HG03354 (cell line): ENCODE data around the gene PRSS21.

ENCODE experiments used
- ATAC-seq: cut with Tn5 transposase; IDR thresholded peaks from one replicate; pipeline ENCODE4 v1.9.1; 2021; ENCODE audit warnings: mild to moderate bottlenecking; ENCODE audit not compliant: unreplicated experiment, poor library complexity, severe bottlenecking

The PRSS21 gene

DNA sequence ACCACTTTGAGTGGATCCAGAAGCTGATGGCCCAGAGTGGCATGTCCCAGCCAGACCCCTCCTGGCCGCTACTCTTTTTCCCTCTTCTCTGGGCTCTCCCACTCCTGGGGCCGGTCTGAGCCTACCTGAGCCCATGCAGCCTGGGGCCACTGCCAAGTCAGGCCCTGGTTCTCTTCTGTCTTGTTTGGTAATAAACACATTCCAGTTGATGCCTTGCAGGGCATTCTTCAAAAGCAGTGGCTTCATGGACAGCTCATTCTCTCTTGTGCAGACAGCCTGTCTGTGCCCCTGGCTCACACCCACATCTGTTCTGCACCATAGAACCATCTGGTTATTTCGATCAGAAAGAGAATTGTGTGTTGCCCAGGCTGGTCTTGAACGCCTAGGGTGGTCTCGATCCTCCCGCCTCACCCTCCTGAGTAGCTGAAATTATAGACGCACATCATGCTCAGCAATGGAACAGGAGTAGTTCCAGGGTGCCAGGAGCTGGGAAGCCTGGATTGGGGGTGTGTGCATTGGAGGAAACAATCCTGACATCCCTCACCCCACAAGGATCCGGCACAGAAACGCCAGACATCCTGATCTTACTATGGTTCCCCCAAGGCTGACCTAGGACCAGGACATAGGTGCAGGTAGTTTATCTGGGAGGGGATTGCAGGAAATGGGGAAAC, 4.6 kb downstream of the PRSS21 start:
- no peak for ATAC-seq

DNA sequence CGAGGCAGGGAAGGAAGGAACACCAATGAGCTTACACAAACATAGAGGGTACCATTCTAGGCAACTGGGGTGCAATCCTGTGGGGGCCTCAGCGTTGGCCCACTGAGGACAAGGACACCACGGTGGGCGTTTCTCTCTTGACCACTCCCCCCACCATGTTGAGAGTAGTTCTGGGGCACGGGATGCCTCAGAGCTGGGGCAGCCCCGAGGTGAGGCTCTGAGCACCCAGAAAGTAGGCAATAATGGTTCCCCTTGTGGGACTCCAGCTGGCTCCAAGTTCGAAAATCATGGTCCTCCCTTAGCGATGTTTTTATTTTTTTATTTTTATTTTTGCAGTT, 5.1 kb downstream of the PRSS21 start:
- no peak for ATAC-seq

DNA sequence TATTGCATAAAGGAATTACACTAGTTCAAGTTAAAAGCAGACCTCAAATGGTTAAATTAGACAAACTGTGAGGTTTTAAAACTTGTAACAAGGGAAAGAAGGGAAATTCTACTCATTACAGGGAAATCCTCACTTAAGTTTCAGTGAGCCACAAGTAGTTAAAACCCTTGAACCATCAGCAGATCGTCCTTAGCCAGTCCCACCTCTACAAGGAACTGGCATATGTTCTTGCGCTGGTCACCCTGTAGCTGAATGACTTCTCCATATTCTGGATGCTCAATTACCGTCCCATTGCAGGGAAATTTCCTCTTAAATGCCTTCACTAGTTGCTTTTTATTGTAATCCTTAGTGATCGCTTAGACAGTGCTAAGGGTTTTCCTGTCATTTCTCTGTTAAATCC, 5.5 kb downstream of the PRSS21 start:
- ATAC-seq: no peak

DNA sequence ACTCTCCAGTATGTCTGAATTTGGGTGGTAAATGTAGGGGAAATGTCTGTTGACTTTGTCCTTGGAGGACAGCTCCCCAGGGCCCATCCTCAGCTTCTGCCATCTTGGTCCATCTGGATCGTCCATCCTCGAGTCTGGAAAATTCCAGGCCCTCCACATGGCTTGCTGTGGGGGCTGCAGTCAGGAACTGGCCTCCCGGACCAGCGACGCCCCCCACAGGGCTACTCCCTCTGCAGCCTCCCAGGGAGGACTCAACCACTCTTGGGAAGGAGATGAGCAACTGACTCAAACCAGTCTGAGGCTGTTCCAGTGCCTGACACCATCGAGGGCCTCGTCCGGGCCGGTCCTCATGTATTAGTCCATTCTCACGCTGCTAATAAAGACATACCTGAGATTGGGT, 7.6 kb downstream of the PRSS21 start:
- ATAC-seq: no peak

DNA sequence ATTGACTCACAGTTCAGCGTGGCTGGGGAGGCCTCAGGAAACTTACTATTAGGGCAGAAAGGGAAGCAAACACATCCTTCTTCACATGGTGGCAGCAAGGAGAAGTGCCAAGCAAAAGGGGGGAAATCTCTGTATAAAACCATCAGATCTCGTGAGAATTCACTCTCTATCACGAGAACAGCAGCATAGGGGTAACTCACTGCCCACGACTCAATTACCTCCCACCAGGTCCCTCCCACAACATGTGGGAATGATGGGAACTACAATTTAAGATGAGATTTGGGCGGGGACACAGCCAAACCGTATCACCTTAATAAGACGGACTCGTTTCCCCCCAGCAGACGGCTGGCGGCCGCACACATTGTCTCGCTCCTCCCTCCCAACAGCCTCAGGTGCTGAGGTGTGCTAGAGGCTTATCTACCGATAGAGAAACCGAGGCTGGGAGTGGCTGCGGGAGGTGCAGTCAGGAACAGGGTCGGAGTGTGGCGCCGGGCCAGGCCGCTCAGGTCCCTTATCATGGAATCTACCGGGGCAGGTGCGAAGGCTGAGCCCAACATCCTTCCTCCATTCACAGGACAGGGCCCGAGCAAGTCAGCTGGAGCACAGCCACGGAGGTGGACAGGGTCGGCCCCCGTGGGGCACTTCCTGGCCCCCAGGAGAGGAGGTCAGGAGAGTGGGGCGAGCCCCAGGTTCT, 8.2 kb downstream of the PRSS21 start:
- no peak for ATAC-seq

DNA sequence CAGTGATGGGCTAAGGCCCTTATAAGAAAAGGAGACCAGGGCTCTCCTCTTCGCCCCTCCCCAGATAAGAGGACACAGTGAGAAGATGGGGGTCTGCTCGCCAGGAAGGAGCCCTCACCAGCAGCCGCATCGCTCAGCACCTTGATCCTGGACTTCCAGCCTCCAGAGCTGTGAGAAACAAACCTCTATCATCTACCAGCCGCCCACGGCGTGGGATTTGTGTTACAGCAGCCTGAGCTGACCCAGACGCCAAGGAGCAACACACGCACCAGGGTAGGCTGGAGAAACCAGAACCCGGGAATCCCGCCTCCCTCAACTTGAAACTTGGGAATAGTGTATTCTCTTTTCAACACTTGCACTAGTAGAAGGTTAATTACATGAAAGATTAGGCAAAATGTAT, 8.9 kb downstream of the PRSS21 start:
- ATAC-seq: no peak

DNA sequence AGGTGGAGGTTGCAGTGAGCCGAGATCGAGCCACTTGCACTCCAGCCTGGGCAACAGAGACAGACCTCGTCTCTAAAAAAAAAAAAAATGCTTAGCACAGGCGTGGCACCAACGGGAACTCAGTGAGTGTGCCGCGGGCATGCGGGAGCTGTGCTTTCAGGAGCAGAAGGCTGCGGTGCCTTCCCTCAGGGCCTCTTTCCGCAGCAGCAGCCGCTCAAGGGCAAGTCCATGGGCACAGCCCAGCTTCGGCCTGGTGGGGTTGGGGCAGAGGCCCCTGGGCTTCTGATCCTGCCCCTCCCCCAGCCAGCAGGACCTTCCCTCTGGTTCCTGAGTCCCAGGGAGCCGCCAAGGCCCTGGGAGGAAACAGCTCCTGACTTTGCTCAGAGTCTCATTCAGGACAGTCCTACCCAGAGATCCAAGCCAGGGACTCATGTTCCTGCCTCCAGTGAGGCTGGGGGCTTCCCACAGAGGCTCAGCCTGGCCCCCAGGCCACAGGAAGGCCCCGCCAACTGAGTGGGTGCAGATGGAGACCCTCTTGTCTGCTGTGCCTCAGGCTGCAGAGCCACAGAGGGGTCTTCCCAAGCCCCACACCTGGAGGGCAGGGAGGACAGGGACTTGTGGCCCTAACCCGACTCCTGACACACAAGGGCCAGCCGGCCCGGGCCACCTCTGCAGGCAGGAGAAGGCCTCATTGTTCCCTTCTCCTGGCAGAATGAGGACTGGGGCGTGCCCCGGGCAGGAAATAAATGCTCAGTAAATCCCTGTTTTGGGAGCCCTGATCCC, 9.7 kb downstream of the PRSS21 start:
- ATAC-seq: no peak

DNA sequence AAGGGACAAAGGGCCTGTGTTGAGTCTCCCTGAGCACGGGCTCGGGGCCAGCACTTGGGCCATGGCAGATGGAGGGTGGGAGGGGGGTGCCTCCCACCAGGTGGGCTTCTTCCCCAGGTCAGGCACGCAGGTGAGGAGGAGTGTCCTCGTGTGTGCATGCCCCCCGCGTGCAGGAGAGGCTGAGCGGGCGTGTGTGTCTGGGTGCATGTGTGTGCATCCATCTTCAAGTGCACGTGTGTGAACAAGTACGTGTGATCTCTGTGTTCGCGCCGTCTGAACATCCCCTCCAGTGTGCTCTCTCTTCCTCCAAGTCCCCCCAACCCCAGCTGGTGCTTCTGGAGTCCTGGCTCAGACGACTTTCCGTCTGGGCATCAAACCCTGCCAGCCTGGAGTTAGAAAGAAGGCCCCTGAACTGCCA, 10.3 kb downstream of the PRSS21 start:
- no peak for ATAC-seq

DNA sequence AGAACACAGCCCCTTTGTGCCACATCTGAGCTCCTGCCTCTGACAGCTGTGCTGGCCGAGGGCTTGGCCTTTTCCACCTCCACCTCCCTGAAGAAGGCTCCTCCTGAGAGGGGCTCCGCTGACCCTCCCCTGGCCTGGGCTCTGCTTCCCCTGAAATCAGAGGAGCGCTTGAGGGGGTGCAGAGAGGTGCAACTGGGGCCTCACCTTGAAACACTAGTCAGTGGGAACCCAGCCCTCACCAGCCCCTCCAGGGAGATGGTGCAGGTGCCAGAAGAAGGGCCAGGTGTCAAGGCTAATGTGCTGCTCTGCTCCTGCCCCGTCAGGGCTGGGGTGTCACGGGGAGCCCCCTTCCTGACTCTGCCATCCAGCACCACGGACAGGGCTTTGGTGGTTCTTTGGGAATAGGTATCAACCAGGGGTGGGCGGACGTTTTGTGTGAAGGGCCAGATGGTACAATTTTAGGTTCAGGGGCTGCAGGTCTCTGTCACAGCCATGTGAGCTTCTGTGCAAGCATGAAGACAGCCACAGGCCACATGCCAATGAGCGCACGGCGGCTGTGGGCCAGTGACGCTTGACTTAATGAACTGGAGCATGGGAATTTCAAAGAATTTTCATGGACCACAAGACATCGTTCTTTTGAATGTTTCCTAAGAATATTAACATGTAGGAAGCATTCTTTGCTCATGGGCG, 10.9 kb downstream of the PRSS21 start:
- ATAC-seq: no peak

DNA sequence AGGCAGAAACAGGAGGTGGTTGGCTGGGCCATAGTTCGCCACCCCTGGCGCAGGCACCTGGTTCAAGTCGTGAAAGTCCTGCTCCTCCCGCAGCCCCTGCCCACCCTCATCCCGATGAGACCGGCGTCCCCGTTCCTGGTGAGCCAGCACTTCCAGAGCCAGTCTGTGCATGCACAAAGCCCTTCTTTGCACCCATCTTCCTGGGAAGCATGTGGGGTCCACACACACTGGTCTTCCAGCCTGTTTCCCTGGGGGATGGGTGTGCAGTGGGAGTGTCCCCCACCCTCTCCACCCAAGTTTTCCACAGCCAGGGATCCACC, 11.4 kb downstream of the PRSS21 start:
- ATAC-seq: no peak

DNA sequence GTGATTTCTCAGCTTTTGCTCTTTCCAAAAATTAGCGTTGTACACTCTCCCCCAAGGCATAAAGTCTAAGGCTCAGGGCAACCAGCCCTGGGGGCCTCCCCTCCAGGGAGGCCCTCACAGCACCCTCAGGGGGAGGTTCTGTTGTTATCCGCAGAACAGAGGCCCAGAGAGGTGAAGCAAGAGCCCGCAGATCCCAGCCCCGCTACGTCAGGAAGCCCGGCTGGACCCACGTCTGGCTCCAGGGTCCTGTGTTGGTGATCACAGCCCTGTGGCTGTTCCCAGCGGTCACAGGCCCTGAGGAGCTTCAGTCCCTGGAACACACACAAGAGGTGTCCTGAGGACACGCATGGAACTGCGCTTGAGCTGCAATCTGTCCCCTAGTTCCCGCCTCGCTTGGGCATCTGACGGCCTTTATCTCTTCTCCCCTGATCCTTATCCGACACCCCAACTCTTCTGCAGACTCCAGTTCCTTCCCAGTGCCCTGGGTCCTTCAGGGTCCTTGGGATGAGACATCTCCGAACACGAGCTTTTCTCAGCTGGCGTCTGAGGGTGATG, 11.9 kb downstream of the PRSS21 start:
- ATAC-seq: no peak

DNA sequence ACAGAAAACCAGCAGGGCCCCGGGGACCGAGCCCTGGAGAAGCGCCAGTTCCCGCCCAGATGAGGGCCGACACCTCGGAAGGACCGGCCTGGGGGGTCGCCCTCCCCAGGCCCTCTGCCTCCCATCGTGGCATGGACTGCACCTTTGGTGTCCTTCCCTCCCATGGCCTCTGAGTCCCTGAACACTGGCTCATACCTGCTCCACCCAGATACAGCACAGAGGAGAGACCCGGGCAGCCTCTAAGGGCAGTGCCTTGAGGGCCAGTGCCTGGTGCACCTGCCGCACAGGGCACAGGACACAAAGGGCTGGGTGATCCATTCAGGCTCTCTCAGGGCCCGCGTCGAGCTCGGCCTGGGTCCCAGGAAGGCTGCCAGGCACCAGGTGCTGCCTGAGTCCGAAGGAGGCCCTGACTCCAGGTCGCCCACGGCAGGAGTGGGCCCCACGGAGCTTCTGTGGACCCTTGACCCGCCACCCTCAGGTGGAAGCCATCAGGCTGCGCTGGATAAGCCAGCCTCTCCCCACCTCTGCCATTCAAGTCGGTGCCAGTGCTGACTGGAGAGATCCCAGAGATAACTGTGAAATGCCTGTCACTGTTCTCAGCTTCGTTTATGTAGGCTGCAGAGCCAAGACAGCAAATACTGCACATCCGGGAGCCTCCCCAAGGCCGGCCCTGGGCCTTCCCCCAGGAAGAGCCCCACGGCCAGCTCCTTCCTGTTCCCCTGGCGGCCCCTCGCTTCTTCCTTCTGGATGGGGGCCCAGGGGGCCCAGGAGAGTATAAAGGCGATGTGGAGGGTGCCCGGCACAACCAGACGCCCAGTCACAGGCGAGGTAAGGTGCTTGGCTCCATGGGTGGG, 12.7 kb downstream of the PRSS21 start, which contains the start of gene ZG16B:
TSS of gene ZG16B (plus strand) at position 803 of the 854 bp plus-strand sequence. CDS start 139 bp downstream, outside the sequence.
- no peak for ATAC-seq

DNA sequence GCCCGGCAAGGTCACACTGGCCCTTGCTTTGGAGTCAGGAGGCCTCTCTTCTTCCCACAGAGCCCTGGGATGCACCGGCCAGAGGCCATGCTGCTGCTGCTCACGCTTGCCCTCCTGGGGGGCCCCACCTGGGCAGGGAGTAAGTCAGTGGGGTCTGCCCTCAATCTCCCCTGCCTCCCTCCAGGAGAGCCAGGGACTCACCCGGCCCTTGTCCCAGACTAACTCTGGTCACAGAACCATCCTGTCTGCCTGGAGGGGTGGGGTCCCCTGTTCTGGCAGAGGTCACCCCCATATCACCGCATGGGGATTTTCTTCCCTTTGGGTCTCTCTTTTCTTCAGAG, 13.3 kb downstream of the PRSS21 start:
- ATAC-seq: no peak

DNA sequence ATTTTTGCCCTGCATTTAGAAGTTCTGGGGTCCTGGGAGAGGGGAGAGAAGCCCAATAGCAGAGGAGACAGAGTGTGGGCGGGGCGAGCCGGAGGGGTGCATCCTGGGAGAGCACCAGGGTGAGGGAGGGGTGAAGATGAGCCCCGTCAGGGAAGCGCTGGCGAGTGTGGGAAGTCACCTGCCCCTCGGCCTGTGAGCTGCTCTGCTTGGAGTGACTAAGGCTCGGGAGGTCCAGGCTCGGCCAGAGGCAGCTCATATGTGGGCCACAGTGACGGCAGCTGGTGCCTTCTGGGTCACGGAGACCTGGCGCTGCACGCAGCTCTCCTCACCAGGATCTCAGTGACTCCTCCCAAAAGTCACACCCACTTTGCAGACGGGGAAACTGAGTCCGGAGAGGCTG, 14.2 kb downstream of the PRSS21 start:
- ATAC-seq: no peak

DNA sequence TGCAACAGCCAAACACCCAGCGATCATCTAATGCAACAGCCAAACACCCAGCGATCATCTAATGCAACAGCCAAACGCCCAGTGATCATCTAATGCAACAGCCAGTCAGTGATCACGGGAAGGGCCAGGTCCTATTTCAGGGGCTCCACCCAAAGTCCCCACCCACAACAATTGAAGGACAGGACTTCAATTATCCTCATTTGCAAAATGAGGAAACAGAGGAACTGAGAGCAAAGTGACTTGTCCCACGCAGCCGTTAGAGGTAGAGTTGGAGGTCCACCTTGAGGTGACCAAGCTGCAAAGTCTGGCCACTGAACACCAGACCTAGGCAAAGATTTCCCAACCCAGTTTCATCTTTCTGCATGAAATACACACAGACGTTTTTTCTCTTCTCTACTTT, 16.7 kb downstream of the PRSS21 start:
- no peak for ATAC-seq

DNA sequence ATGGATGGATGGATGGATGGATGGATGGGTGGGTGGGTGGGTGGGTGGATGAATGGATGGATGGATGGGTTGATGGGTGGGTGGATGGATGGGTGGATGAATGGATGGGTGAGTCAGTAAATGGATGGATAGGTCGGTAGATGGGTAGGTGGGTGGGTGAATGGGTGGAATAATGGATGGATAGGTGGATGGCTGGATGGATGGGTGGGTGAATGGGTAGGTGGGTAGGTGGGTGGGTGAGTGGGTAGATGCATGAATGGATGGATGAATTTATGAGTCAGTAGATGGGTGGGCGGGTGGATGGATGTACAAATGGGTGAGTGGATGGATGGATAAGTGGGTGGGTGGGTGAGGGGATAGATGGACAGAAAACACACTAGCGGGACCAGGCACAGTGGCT, 17.9 kb downstream of the PRSS21 start:
- ATAC-seq: no peak

DNA sequence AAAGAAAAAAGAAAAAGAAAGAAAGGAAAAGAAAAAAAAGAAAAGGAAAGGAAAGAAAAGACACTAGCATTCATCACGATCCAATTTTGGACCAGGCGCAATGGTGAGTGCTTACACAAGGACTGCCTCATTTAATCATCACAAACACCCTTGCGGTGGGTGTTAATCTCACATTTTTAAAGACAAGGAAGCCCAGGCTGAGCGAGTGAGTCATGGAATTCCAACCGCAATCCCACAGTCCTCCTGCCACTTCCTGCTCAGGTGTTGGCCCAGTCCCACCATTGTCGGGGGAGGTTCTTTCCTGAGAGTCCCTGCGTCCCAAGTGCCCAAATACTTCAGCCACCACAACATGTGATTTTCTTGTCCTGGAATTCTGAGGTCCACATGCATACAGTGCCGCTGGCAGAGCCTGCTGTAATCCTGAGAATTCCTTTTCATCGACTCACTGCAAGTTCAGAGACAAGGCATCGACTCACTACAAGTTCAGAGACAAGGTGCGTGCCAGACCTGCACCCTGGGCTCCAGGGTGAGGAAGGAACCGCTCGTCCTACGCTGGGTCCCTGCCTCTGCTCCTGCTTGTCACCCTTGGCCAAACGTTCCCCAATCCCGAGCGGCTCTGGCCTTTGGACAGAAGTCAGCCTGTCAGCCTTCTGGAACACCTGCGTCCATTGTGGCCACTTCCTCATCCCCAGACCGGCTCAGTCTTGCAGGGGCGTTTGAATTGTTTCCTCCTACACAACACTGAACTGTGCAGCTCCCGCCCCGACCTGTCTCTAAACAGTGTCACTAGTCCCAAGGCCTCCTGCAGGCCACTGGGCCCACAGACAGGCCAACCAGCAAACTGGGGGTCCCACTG, 18.8 kb downstream of the PRSS21 start:
- no peak for ATAC-seq

DNA sequence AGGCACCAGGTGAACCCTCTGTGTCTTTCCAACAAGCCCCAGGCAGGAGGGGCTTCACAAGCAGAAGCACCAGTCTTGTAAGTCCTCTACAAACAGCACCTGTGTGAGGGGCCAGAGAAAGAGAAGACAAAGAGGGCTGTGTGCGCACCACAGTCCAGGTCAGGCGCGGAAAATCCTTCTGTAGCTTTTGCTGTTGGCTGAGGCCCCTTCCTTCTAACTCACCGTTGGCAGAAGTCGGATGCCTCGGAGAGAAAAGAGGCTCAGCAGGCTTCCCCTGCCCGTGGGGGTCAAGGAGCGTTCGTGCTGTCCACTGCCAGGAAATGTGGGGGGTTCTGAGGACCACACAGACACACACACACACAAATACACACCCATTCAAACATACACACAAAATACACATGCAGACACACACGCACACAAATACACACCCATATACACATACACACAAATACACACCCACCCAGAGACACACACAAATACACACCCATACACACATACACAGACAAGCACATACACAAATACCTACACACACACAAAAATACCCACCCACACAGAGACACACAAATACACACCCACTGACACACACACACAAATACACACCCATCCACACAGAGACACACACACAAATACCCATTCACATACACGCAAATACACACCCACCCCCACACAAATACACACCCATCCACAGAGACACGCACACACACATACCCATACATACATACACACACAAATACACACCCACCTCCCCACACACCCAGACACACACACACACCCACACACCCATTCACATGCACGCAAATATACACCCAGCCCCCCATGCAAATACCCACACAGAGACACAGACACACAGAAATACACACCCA, 19.8 kb downstream of the PRSS21 start:
- ATAC-seq: no peak
